Stomach smooth muscle (tissue), 2 donors: ENCODE data around the gene CDCA7.
"Not testable (repeated sequence)": the region's sequence is repeated elsewhere in the genome, so short reads cannot be mapped to it uniquely, and the experiment has no call there.

ENCODE experiments used
- H3K27ac ChIP-seq: one replicate; pipeline ENCODE4 v1.7.0; 2013; ENCODE audit warnings: mild to moderate bottlenecking, low read length, inconsistent platforms
- H3K27me3 ChIP-seq, 2 donors: one replicate each; pipeline ENCODE4 v1.7.0; 2013; ENCODE audit warnings: low read length in 2 of 2; ENCODE audit not compliant: insufficient read depth in 2 of 2, control insufficient read depth in 1 of 2
- H3K36me3 ChIP-seq, 2 donors: one replicate each; pipeline ENCODE4 v1.7.0; 2013; ENCODE audit warnings: low read length in 2 of 2; ENCODE audit not compliant: control insufficient read depth in 2 of 2, insufficient read depth in 2 of 2
- H3K4me1 ChIP-seq: one replicate; pipeline ENCODE4 v1.7.0; 2013; ENCODE audit warnings: low read length; ENCODE audit not compliant: control insufficient read depth, insufficient read depth
- H3K4me3 ChIP-seq, 2 donors: one replicate each; pipeline ENCODE4 v1.7.0; 2013; ENCODE audit warnings: low read length in 2 of 2
- H3K9ac ChIP-seq, 2 donors: one replicate each; pipeline ENCODE4 v1.7.0; 2013; ENCODE audit warnings: low read length in 2 of 2, mild to moderate bottlenecking in 1 of 2
- H3K9me3 ChIP-seq, 2 donors: one replicate each; pipeline ENCODE4 v1.7.0; 2013; ENCODE audit warnings: low read length in 2 of 2; ENCODE audit not compliant: control insufficient read depth in 2 of 2
- donor health status: healthy.
- donor health status: Pancreatic carcinoma.

CDCA7 gene

DNA sequence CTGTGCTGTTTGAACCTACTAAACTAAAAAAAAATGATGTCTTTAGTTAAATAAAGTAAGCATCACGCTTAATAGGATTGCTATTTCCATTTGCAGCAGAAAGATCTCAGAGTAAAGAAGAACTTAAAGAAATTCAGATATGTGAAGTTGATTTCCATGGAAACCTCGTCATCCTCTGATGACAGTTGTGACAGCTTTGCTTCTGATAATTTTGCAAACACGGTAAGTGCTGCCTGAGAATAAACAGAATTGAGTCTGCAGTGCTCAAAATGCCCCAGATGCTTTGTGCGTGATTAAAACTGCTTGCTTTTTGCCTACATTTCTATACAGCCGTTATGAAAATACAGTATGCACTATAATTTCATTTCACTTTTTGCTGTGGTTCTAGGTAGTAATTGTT is 3.9 kb downstream of the CDCA7 start:
- H3K9me3 ChIP-seq, result no peaks in the 10 kb centered on the region
- no peak overlapping the region for H3K27ac ChIP-seq
- H3K4me3 ChIP-seq, result no peak overlapping the region
- no peaks in the 10 kb centered on the region for H3K36me3 ChIP-seq
- H3K27me3 ChIP-seq, result peaks cover 14 to 22% of the 10 kb centered on the region in 2 donors
- H3K4me1 ChIP-seq, result peaks cover 14% of the 10 kb centered on the region
- no peak overlapping the region for H3K9ac ChIP-seq

DNA sequence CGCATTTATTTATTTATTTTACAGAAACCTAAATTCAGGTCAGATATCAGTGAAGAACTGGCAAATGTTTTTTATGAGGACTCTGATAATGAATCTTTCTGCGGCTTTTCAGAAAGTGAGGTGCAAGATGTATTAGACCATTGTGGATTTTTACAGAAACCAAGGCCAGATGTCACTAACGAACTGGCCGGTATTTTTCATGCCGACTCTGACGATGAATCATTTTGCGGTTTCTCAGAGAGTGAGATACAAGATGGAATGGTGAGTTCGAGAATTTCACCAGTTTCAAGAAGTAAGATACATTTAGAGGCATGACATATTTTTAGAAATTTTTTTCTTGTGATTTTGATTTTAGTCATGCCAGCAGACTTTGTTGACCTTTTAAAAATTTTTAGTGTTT is 4.6 kb downstream of the CDCA7 start:
- H3K4me1 ChIP-seq, result peaks cover 14% of the 10 kb centered on the region
- no peak overlapping the region for H3K9ac ChIP-seq
- no peaks in the 10 kb centered on the region for H3K9me3 ChIP-seq
- no peak overlapping the region for H3K27ac ChIP-seq
- no peaks in the 10 kb centered on the region for H3K36me3 ChIP-seq
- H3K27me3 ChIP-seq, result peaks cover 12 to 17% of the 10 kb centered on the region in 2 donors
- H3K4me3 ChIP-seq, result no peak overlapping the region

DNA sequence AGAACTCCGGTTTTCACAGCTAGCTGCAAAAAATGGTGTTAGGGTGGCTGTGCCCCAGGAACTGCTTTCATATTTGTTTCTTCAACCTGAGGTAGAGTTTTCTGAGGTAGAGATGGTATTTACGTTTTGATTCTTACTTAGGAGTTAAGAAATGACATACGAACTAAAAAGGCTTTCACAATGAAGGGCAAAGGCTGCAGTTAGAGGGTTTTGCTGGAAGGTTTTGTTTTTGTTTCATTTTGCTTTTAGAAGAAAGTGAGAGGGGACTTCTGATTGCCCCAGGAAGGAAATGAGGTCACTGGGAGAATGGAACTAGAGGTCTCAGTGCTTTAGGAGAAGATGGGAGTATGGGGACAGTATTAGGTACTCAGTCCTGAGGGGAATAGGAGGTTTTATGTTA is 15.5 kb downstream of the CDCA7 start:
- Histone ChIP-seq H3K9me3 (no peaks in the 10 kb centered on the region), H3K4me1 (no peaks in the 10 kb centered on the region), H3K36me3 (no peaks in the 10 kb centered on the region), H3K9ac (no peak overlapping the region), H3K4me3 (no peak overlapping the region), H3K27me3 (no peaks in the 10 kb centered on the region), H3K27ac (no peak overlapping the region)

DNA sequence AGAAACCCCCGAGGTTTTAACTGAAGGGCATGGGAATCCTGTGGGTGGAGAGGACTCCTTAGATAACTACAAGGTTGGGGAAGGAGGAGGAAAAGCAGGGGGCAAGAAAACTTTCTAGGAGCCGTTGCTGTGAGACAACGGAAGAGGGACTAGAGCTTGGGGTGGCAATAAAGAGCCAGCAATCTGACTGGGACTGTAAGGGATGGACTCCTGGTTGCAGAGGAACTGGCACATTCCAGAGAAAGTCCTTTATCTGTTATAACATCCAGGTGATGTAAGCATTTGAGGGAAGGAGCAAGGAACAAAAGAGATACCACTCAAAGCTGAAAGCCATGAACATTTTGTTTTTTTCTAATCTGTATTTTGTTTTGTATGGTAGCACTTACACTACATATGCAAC is 16.4 kb downstream of the CDCA7 start:
- Histone ChIP-seq H3K9ac (no peak overlapping the region), H3K9me3 (no peaks in the 10 kb centered on the region), H3K4me3 (no peak overlapping the region), H3K27me3 (no peaks in the 10 kb centered on the region), H3K4me1 (no peaks in the 10 kb centered on the region), H3K36me3 (no peaks in the 10 kb centered on the region), H3K27ac (no peak overlapping the region)

DNA sequence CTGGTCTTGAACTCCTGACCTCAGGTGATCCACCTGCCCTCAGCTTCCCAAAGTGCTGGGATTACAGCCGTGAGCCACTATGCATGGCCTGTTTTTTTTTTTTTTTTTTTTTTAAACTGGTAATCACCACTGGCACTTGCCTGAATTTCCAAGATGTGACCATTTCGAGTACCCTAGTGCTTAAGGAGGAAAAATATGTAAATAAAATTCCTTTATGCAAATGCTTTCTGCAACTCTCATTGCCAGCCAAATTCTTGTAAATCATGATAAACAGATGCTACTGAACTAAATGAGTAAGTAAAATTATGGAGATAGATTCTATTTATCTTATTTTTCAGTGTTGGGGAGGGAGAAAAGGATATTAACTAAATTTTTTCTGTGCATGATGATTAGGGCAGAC is 18.6 kb downstream of the CDCA7 start:
- H3K9me3 ChIP-seq, result no peaks in the 10 kb centered on the region
- no peaks in the 10 kb centered on the region for H3K4me1 ChIP-seq
- no peak overlapping the region for H3K27ac ChIP-seq
- H3K4me3 ChIP-seq, result no peak overlapping the region
- H3K36me3 ChIP-seq, result no peaks in the 10 kb centered on the region
- H3K9ac ChIP-seq, result no peak overlapping the region
- H3K27me3 ChIP-seq, result no peaks in the 10 kb centered on the region

DNA sequence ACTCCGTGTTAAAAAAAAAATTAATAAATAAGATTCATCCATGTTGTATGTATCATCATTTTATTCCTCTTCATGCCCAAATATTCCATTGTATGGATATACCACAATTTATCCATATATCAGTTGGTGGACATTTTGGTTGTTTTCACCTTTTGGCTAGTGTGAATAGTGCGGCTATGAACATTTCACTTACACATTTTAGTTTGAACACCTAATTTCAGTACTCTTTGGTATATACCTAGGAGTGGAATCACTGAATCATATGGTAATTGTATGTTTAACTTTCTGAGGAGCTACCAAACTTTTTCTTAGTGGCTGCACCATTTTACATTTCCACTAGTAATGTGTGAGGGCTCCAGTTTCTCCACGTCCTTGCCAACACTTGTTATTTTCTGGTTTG is 20.0 kb downstream of the CDCA7 start:
- Histone ChIP-seq H3K27me3 (no peaks in the 10 kb centered on the region), H3K4me3 (no peak overlapping the region), H3K27ac (no peak overlapping the region), H3K9ac (no peak overlapping the region), H3K4me1 (no peaks in the 10 kb centered on the region), H3K36me3 (no peaks in the 10 kb centered on the region), H3K9me3 (no peaks in the 10 kb centered on the region)

DNA sequence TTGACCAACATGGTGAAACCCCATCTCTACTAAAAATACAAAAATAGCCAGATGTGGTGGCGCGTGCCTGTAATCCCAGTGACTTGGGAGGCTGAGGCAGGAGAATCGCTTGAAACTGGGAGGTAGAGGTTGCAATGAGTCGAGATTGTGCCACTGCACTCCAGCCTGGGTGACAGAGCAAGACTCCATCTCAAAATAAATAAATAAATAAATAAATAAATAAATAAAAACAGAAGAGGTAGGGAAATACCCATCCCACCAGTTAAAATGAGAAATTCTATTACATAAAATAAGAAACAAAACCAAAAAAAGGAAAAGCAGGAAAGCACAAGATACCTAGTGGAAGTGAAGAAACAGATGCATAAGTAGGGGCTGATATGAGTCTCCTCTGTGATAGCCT is 30.9 kb downstream of the CDCA7 start:
- H3K9me3 ChIP-seq, H3K36me3 ChIP-seq, H3K4me3 ChIP-seq, H3K27me3 ChIP-seq, H3K9ac ChIP-seq, H3K27ac ChIP-seq, H3K4me1 ChIP-seq: not testable (repeated sequence)

DNA sequence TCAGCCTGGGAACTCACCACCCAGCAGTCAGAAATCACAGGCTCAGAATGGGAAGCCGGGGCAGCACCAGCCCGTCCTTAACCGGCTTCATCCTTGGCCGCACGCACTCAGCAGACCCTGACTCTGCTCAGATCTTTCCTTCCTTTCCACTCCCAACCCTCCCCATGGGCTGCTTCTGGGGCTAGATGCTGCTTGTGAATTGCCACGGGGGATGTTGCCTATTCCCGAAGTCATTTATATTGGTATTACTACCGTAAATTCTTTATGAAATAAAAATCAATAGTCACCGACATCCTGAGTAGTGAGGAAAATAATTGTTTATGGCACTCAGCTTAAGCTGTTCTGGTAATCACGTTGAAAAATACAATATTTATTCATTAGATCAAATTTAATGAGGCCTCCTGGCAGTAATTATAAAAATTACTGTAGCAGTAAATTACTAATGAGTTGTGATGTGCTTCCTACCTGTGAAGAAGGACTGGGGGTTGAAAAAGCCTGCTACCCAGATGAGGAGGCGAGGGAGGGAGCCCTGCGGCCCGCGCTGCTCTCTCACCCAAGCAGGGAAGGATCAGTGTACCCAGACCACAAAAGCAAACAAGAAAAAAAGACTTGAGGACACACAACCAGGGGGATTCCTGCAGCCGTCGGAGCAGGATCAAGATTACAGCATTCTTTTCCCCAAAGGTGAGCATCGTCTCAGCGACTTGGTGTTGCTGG is 31.5 kb downstream of the CDCA7 start:
- Histone ChIP-seq H3K9ac (no peak overlapping the region), H3K9me3 (no peaks in the 10 kb centered on the region), H3K36me3 (no peaks in the 10 kb centered on the region), H3K27me3 (no peaks in the 10 kb centered on the region), H3K4me1 (no peaks in the 10 kb centered on the region), H3K4me3 (no peak overlapping the region), H3K27ac (no peak overlapping the region)

DNA sequence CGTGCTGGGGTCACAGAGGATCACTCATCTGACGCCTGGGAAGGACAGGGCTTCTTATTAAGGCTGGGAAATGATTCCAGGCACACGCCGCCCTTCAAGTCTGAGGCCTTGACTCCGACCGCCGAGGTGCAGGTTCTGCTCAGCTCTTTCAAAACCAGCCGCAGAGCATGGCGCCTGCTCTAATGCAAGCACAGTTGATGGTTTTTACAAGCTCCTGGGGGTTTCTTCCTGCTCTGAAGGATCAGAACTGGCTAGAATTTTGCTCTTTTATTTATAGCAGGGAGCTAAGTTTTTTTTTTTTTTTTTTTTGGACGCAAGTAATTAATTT is 32.0 kb downstream of the CDCA7 start:
- H3K9me3 ChIP-seq, result no peaks in the 10 kb centered on the region
- no peak overlapping the region for H3K27ac ChIP-seq
- no peaks in the 10 kb centered on the region for H3K36me3 ChIP-seq
- no peaks in the 10 kb centered on the region for H3K4me1 ChIP-seq
- H3K27me3 ChIP-seq, result no peaks in the 10 kb centered on the region
- H3K4me3 ChIP-seq, result no peak overlapping the region
- H3K9ac ChIP-seq, result no peak overlapping the region

DNA sequence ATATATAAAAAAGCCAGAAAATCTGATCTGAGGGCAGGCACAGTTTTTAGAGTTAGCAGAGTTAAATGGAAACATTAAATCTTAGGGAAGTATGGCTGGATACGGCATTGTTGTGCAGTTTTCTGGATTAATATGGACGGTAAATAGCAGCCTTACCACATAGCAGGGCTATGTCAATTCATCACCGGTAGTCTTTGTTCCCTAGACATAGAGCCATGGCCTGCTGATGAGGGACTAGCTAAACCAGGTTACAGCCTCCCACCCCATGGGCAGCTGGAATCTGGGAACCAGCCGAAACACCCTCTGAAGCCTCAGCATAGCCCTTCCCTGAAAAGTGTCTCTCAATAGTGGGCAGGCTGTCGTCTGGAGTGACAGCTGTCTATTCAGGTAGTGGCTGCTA is 32.4 kb downstream of the CDCA7 start:
- H3K27me3 ChIP-seq, result no peaks in the 10 kb centered on the region
- no peaks in the 10 kb centered on the region for H3K36me3 ChIP-seq
- no peaks in the 10 kb centered on the region for H3K9me3 ChIP-seq
- H3K9ac ChIP-seq, result no peak overlapping the region
- H3K4me1 ChIP-seq, result no peaks in the 10 kb centered on the region
- H3K4me3 ChIP-seq, result no peak overlapping the region
- H3K27ac ChIP-seq, result no peak overlapping the region

DNA sequence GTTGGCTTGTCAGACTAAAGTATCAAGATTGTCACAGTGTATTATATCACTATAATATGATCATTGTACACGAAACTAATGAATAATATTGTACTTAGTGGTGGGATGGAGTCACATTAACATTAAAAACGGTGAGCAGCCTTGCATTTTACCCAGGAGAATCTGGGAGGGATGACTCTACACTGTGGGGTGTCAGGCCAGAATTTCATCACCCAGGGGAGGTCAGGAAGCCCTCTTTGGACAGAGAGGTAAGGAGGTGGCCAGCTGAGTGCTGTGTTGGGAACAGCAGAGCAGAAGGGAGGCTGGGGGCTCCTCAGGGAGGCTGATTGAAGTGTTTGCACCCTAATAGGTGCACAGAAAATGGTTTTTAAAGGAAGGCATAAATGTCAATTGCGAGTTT is 33.0 kb downstream of the CDCA7 start:
- Histone ChIP-seq H3K4me1 (no peaks in the 10 kb centered on the region), H3K9me3 (no peaks in the 10 kb centered on the region), H3K4me3 (no peak overlapping the region), H3K27ac (no peak overlapping the region), H3K27me3 (no peaks in the 10 kb centered on the region), H3K36me3 (no peaks in the 10 kb centered on the region), H3K9ac (no peak overlapping the region)
